Measurements from ENCODE around the gene ARHGAP1. TPM values are rescaled to one million over a fixed set of nuclear protein-coding genes. Genes with fewer than 3 reads are reported as not detected.
A peak's percentile ranks its signal among the peaks of the same experiment; 100 is the strongest.

Gene ARHGAP1
- total and polyA plus RNA-seq, 9 of the 15 experiments (the other 6 are each of a cell fraction or from before 2014, with no cell fraction given) = 3.6 to 30.4 (median 8.2) TPM

DNA sequence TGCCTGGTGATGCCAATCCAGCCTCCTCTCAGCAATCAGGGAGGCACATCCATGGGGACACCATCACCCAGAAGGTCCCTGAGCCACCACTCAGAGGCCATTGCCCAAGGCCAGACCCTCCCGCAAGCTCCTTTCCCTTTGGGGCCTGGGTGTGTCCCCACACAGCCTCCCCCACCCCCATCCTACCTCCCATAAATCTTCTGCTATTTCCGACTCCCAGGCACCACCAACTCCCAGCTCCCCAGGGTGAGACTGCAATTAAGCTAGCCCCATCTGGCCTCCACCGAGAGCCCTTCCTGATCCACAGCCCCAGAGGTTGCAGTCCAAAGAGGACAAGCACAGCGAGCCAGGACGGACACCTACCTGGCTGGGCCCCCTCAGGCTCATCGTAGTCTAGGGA is 6.3 kb downstream of the ARHGAP1 start (continued):
- TF ChIP-seq, protein P1, sequence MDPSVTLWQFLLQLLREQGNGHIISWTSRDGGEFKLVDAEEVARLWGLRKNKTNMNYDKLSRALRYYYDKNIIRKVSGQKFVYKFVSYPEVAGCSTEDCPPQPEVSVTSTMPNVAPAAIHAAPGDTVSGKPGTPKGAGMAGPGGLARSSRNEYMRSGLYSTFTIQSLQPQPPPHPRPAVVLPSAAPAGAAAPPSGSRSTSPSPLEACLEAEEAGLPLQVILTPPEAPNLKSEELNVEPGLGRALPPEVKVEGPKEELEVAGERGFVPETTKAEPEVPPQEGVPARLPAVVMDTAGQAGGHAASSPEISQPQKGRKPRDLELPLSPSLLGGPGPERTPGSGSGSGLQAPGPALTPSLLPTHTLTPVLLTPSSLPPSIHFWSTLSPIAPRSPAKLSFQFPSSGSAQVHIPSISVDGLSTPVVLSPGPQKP (CRISPR knock-in tag; IDR thresholded peaks at IDR 0.05) = no peak
- TF ChIP-seq PRMT5 (CRISPR knock-in tag; IDR thresholded peaks at IDR 0.05) (no peak), RBFOX2 (IDR thresholded peaks at IDR 0.05; ENCODE audit: low read depth, low read length) (peak; percentile 37; the same call in 1 of the 2 replicates), ZBTB7A (IDR thresholded peaks at IDR 0.05; ENCODE audit: borderline replicate concordance, control insufficient read depth, low read depth, low read length) (0 out of 2 replicates have a peak, but pooled peaks have one; percentile 23), ZNF121 (CRISPR knock-in tag; conservative IDR thresholded peaks at IDR 0.05) (no peak), MEF2D (tag; conservative IDR thresholded peaks at IDR 0.05; ENCODE audit: low read depth) (no peak), MBD2 (IDR thresholded peaks at IDR 0.05; ENCODE audit: borderline replicate concordance, low read depth) (no peak), IFI16 (CRISPR knock-in tag; IDR thresholded peaks at IDR 0.05) (no peak), SMARCC2 (IDR thresholded peaks at IDR 0.05; ENCODE audit: low read depth) (no peak), MCM3 (IDR thresholded peaks at IDR 0.05) (no peak)
- TF ChIP-seq, protein P2, sequence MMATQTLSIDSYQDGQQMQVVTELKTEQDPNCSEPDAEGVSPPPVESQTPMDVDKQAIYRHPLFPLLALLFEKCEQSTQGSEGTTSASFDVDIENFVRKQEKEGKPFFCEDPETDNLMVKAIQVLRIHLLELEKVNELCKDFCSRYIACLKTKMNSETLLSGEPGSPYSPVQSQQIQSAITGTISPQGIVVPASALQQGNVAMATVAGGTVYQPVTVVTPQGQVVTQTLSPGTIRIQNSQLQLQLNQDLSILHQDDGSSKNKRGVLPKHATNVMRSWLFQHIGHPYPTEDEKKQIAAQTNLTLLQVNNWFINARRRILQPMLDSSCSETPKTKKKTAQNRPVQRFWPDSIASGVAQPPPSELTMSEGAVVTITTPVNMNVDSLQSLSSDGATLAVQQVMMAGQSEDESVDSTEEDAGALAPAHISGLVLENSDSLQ (IDR thresholded peaks at IDR 0.05) = peak; percentile 79
- TF ChIP-seq, protein P3, sequence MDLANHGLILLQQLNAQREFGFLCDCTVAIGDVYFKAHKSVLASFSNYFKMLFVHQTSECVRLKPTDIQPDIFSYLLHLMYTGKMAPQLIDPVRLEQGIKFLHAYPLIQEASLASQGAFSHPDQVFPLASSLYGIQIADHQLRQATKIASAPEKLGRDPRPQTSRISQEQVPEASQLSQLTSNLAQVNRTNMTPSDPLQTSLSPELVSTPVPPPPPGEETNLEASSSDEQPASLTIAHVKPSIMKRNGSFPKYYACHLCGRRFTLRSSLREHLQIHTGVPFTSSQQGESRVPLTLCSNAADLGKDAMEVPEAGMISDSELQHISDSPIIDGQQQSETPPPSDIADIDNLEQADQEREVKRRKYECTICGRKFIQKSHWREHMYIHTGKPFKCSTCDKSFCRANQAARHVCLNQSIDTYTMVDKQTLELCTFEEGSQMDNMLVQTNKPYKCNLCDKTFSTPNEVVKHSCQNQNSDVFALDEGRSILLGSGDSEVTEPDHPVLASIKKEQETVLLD (IDR thresholded peaks at IDR 0.05) = no peak
- TF ChIP-seq, protein P4, sequence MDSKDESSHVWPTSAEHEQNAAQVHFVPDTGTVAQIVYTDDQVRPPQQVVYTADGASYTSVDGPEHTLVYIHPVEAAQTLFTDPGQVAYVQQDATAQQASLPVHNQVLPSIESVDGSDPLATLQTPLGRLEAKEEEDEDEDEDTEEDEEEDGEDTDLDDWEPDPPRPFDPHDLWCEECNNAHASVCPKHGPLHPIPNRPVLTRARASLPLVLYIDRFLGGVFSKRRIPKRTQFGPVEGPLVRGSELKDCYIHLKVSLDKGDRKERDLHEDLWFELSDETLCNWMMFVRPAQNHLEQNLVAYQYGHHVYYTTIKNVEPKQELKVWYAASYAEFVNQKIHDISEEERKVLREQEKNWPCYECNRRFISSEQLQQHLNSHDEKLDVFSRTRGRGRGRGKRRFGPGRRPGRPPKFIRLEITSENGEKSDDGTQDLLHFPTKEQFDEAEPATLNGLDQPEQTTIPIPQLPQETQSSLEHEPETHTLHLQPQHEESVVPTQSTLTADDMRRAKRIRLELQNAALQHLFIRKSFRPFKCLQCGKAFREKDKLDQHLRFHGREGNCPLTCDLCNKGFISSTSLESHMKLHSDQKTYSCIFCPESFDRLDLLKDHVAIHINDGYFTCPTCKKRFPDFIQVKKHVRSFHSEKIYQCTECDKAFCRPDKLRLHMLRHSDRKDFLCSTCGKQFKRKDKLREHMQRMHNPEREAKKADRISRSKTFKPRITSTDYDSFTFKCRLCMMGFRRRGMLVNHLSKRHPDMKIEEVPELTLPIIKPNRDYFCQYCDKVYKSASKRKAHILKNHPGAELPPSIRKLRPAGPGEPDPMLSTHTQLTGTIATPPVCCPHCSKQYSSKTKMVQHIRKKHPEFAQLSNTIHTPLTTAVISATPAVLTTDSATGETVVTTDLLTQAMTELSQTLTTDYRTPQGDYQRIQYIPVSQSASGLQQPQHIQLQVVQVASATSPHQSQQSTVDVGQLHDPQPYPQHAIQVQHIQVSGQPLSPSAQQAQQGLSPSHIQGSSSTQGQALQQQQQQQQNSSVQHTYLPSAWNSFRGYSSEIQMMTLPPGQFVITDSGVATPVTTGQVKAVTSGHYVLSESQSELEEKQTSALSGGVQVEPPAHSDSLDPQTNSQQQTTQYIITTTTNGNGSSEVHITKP (IDR thresholded peaks at IDR 0.05; ENCODE audit: partially characterized antibody) = peak; percentile 32
